Activated naive CD8-positive, alpha-beta T cell treated with anti-CD3 and anti-CD28 coated beads, Interleukin-2, amount 10 ng/mL, durations not matched to agents 7 days and 5 days (primary cell): ENCODE measurements around the gene MAMDC2. TPM values are rescaled to one million over a fixed set of nuclear protein-coding genes. Genes with fewer than 3 reads are reported as not detected.
"Not testable (repeated sequence)": the region's sequence is repeated elsewhere in the genome, so short reads cannot be mapped to it uniquely, and the experiment has no call there.

ENCODE experiments used
- ATAC-seq: fragments of 150-1000 bp; cut with Tn5 transposase; one replicate; pipeline ENCODE4 v1.10.0; 2021; ENCODE audit warnings: low read depth, moderate library complexity
- POLR2A ChIA-PET: fragments of 350-600 bp; sonication (Branson Sonifier 250); formaldehyde crosslinking; loops from one replicate; lab custom pipeline; 2021; ENCODE audit warnings: antibody characterized with exemption; lab: Charles Lee
- DNase-seq: peaks from one replicate; pipeline ENCODE4 v3.0.0; 2021
- H3K27ac Mint-ChIP-seq: one replicate; pipeline ENCODE4 v1.8.0; 2022; ENCODE audit warnings: mild to moderate bottlenecking, mixed read lengths
- H3K27me3 Mint-ChIP-seq: one replicate; pipeline ENCODE4 v1.8.0; 2022; ENCODE audit warnings: mild to moderate bottlenecking, moderate library complexity, mixed read lengths
- H3K36me3 Mint-ChIP-seq: one replicate; pipeline ENCODE4 v1.8.0; 2021; ENCODE audit warnings: mild to moderate bottlenecking, mixed read lengths
- H3K4me1 Mint-ChIP-seq: one replicate; pipeline ENCODE4 v1.8.0; 2021; ENCODE audit warnings: mixed read lengths
- H3K4me3 Mint-ChIP-seq: one replicate; pipeline ENCODE4 v1.8.0; 2022; ENCODE audit warnings: mild to moderate bottlenecking, moderate library complexity, mixed read lengths
- H3K9me3 Mint-ChIP-seq: one replicate; pipeline ENCODE4 v1.8.0; 2021; ENCODE audit warnings: mixed read lengths
- total RNA-seq, 2 experiments: library from RNA; stranded (reverse); gene quantifications; one replicate each; pipeline ENCODE4 v1.2.3, GENCODE V29; 2021

The MAMDC2 gene
- total RNA-seq, 2 experiments from 2014 or later = 0.08 TPM; not detected in 1

DNA sequence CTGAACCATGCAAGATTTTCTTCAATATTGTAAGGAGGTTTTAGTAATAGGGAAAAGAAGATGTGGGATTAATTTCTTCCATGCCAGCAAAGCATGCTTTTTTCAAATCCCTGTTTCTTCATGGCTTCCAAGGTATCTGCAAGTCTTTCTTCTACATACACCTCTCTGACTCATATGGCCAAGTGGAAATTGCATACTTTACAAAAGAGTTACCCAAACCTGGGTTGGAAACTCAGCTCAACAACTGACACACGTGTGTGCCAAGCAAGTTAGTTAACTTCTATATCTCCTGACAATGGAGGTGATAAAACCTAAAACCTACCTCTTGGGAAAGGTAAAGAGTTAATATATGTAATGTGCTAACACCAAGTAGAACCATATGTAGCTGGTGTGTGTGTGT lies 28.5 kb upstream of the MAMDC2 start:
- peaks cover 2% of the 10 kb centered on the region for H3K27me3 Mint-ChIP-seq
- no peak for ATAC-seq
- peaks cover 1% of the 10 kb centered on the region for H3K4me1 Mint-ChIP-seq
- no peak for DNase-seq
- H3K36me3 Mint-ChIP-seq = no peaks in the 10 kb centered on the region
- POLR2A ChIA-PET = no interaction called here
- H3K4me3 Mint-ChIP-seq = no peak overlapping the region
- H3K9me3 Mint-ChIP-seq = no peaks in the 10 kb centered on the region
- no peak overlapping the region for H3K27ac Mint-ChIP-seq

GRCh38 chr9:70020217-70020616 lies 23.4 kb upstream of the MAMDC2 start:
- Mint-ChIP-seq H3K27me3 (no peaks in the 10 kb centered on the region), H3K36me3 (no peaks in the 10 kb centered on the region), H3K4me1 (no peaks in the 10 kb centered on the region), H3K27ac (no peak overlapping the region), H3K4me3 (no peak overlapping the region), H3K9me3 (no peaks in the 10 kb centered on the region)
- DNase-seq (no peak), ATAC-seq (no peak)
- POLR2A ChIA-PET = no interaction called here

DNA sequence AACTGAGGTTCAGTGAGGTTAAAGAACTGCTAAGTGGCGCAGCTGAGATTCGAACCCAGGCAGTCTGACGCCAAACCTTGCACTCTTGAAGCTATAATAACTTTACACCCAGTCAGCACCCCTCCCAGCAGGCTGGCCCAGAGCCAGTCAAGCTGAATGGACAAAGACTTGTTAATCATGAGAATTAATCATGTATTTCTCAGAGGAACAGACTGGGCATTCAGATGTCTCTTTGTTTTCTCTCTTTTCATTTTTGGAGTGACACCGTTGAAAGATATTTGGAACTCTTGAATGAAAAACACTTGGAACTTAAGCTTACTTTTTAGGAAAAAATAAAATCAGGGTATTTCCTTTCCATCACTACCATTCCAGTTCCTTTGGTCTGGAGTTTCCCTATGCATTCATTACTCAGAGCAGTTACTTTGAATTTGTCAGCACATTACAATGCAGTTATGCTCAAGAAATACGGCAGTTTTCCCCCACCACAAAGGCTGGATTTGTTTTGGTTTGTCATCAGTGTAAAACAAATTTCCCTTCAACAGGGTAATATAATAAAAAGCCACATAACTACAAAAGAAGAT lies 22.6 kb upstream of the MAMDC2 start:
- Mint-ChIP-seq H3K27me3 (no peaks in the 10 kb centered on the region), H3K27ac (no peak overlapping the region), H3K9me3 (no peaks in the 10 kb centered on the region), H3K4me3 (no peak overlapping the region), H3K36me3 (no peaks in the 10 kb centered on the region), H3K4me1 (no peaks in the 10 kb centered on the region)
- POLR2A ChIA-PET = no interaction called here
- ATAC-seq = no peak
- DNase-seq = no peak

GRCh38 chr9:70028287-70028686 lies 15.4 kb upstream of the MAMDC2 start:
- Mint-ChIP-seq H3K27ac (no peak overlapping the region), H3K4me1 (no peaks in the 10 kb centered on the region), H3K4me3 (no peak overlapping the region), H3K36me3 (no peaks in the 10 kb centered on the region), H3K9me3 (no peaks in the 10 kb centered on the region), H3K27me3 (peaks cover 19% of the 10 kb centered on the region)
- POLR2A ChIA-PET = no interaction called here
- no peak for DNase-seq
- ATAC-seq = no peak

DNA sequence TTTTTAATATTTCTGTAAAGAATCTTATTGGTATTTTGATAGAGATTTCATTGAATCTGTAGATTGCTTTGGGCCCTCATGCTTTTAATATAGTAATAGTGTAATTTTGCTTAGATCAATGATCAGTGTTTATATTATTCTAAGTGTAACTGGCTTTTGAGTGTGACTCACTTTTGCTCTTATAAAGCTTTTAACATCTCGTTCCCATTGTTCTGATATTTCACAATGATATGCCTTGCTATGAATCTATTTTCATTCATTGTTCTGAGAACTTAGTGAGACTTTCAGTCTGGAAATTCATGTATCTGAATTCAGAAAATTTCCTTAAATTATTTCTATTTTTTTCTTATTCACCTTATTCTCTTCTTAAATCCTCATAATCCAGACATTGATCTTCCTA lies 13.5 kb upstream of the MAMDC2 start:
- no peaks in the 10 kb centered on the region for H3K4me1 Mint-ChIP-seq
- POLR2A ChIA-PET = no interaction called here
- DNase-seq = no peak
- no peaks in the 10 kb centered on the region for H3K9me3 Mint-ChIP-seq
- H3K4me3 Mint-ChIP-seq = no peak overlapping the region
- no peak overlapping the region for H3K27ac Mint-ChIP-seq
- peaks cover 19% of the 10 kb centered on the region for H3K27me3 Mint-ChIP-seq
- no peak for ATAC-seq
- no peaks in the 10 kb centered on the region for H3K36me3 Mint-ChIP-seq

DNA sequence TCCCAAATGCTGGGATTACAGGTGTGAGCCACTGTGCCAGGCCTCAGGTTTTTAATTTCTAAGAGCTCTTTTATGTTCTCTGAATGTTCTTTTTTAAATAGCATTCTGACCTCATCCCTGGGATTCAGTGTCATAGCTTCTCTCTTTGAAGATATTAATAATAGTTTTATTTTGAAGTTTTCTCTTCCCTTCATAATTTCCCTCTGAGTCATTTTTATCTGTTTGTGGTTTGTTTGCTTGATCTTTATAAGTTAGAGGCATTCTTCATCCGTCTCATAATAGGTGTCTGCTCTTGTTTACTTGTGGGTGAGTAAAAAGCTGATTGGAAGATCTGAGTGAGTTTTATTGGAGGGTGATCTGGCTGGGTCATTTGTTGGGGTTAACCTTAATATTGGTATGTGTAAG lies 12.5 kb upstream of the MAMDC2 start:
- ATAC-seq (no peak), DNase-seq (no peak)
- Mint-ChIP-seq H3K27ac (no peak overlapping the region), H3K27me3 (peaks cover 19% of the 10 kb centered on the region), H3K4me1 (no peaks in the 10 kb centered on the region), H3K36me3 (no peaks in the 10 kb centered on the region), H3K9me3 (no peaks in the 10 kb centered on the region), H3K4me3 (no peak overlapping the region)
- POLR2A ChIA-PET = no interaction called here

GRCh38 chr9:70034271-70034711 lies 9.4 kb upstream of the MAMDC2 start:
- POLR2A ChIA-PET = no interaction called here

DNA sequence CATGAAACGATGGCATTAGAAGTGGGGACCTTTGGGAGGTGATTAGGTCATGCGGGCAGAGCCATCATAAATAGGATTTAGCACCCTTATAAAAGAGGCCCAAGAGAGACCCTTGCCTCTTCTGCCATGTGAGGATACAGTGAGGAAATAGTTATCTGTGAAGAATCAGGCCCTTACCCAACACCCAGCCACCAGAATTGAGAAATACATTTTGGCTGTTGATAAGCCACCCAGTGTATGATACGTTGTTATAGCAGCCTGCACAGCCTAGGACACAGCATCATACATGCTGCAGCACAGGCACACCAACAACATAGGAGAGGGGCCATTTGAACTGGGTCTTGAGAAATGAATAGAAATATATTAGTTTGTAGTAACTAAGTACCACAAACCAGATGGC lies 8.0 kb upstream of the MAMDC2 start:
- Mint-ChIP-seq H3K4me1 (no peaks in the 10 kb centered on the region), H3K27ac (no peak overlapping the region), H3K36me3 (peaks cover 3% of the 10 kb centered on the region), H3K4me3 (no peak overlapping the region), H3K27me3 (peaks cover 12% of the 10 kb centered on the region), H3K9me3 (peaks cover 4% of the 10 kb centered on the region)
- ATAC-seq (no peak), DNase-seq (no peak)
- POLR2A ChIA-PET = no interaction called here

More at GRCh38 chr9:70034271-70034711, 9.4 kb upstream of the MAMDC2 start:
- H3K27me3 Mint-ChIP-seq = peaks cover 19% of the 10 kb centered on the region
- H3K36me3 Mint-ChIP-seq = peaks cover 3% of the 10 kb centered on the region
- no peaks in the 10 kb centered on the region for H3K4me1 Mint-ChIP-seq
- H3K27ac Mint-ChIP-seq = no peak overlapping the region
- DNase-seq (no peak), ATAC-seq (no peak)
- no peak overlapping the region for H3K4me3 Mint-ChIP-seq
- peaks cover 4% of the 10 kb centered on the region for H3K9me3 Mint-ChIP-seq

- Mint-ChIP-seq H3K36me3 (peaks cover 3% of the 10 kb centered on the region), H3K27ac (no peak overlapping the region), H3K9me3 (peaks cover 4% of the 10 kb centered on the region), H3K4me3 (no peak overlapping the region), H3K27me3 (peaks cover 13% of the 10 kb centered on the region), H3K4me1 (no peaks in the 10 kb centered on the region)
- ATAC-seq (no peak), DNase-seq (no peak)
- POLR2A ChIA-PET = no interaction called here
These were observed 7.0 kb upstream of the MAMDC2 start for GRCh38 chr9:70036641-70037040.

- POLR2A ChIA-PET, H3K9me3 Mint-ChIP-seq, H3K36me3 Mint-ChIP-seq, ATAC-seq, DNase-seq, H3K27ac Mint-ChIP-seq, H3K4me3 Mint-ChIP-seq, H3K4me1 Mint-ChIP-seq: not testable (repeated sequence)
- peaks cover 20% of the 10 kb centered on the region for H3K27me3 Mint-ChIP-seq
These were observed 5.5 kb upstream of the MAMDC2 start for GRCh38 chr9:70038171-70038621.

DNA sequence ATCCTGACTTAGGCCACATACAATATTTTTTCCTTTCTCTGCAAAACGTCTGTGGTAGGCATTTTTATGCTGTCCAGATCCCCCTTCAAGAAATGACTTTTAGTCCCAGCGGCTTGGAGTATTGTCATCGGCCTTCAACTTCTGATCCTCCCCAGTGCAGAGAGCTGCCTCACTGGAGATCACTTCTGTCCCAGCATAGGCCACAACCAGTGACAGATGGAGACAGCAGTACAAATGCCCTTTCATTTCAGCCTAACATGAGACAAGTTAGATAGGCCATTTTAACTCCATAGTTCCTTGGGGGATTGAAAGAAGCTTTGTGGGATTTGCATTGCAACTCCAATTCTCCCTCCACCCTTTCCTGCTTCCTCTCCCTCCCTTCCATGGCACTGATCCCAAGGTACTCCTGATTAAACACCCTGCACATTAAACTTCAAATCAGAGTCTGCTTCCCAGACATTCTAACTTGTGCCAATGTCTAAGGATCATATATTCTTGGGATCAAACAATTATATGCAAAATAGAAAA lies 3.2 kb upstream of the MAMDC2 start:
- Mint-ChIP-seq H3K36me3 (peaks cover 3% of the 10 kb centered on the region), H3K27me3 (peaks cover 40% of the 10 kb centered on the region), H3K4me3 (no peak overlapping the region), H3K9me3 (peaks cover 4% of the 10 kb centered on the region), H3K27ac (no peak overlapping the region), H3K4me1 (peaks cover 6% of the 10 kb centered on the region)
- ATAC-seq = no peak
- POLR2A ChIA-PET = no interaction called here
- no peak for DNase-seq

DNA sequence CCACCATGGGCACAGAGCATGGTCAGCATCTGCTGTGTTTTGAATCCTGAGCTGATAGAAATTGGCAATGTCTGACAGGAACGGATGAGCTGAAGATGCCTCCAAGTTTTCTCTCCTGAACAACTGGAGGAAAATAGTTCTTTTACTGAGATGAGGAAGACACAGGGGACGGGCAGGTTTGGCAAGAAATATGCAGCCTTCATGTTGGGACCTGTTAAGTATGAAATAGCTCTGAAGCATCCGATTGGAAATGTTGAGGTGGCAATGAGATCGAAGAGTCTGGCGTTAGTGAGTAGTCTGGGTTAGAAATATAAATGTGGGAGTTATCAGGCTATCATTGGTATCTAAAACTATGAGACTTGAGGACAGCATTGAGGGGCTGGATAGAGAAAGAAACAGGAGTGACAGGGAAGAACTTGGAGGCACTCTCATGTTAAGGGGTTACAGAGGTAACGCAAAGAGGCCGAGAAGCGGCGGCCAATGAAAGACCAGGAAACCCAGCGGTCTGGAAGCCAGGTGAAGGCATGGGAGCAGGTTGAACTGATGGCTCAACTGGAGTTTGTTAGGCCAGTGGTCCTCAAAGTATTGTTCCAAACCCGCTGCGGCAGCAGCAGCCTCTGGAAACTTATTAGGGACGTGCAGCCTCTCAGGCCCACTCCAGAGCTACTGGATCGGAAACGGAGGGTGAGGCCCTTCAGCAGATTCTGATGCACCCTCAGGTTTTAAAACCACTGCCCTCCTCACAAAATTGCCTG lies 1.0 kb upstream of the MAMDC2 start:
- DNase-seq (no peak), ATAC-seq (no peak)
- peaks cover 4% of the 10 kb centered on the region for H3K9me3 Mint-ChIP-seq
- peaks cover 10% of the 10 kb centered on the region for H3K4me1 Mint-ChIP-seq
- H3K36me3 Mint-ChIP-seq = peaks cover 3% of the 10 kb centered on the region
- H3K27ac Mint-ChIP-seq = no peak overlapping the region
- POLR2A ChIA-PET = no interaction called here
- no peak overlapping the region for H3K4me3 Mint-ChIP-seq
- H3K27me3 Mint-ChIP-seq = peaks cover 44% of the 10 kb centered on the region

DNA sequence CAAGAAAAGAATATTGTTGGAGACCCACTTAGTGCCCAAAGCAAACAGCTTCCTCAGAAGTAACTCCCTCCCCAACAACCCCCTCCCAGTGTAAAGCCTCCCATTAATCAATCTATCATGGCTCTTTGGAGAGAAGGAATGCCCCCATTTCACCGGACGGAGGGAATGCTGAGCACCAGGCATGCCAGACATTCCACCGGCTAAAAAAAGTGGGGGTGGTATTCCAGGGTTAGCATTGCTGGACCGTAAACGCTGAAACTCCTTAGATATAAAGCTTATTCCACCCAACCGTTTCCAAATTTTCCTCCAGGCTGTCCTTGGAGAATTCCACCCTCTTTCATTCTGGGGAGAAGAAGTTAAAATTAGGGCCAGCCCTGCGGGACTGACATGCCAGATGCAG lies 363 bp upstream of the MAMDC2 start:
- POLR2A ChIA-PET = no interaction called here
- Mint-ChIP-seq H3K36me3 (peaks cover under 1% of the 10 kb centered on the region), H3K27me3 (peaks cover 44% of the 10 kb centered on the region), H3K9me3 (peaks cover under 1% of the 10 kb centered on the region), H3K4me1 (peaks cover 10% of the 10 kb centered on the region), H3K27ac (no peak overlapping the region), H3K4me3 (no peak overlapping the region)
- ATAC-seq (no peak), DNase-seq (no peak)
